LNCAP (cell line): ENCODE measurements around the gene PKMYT1.

Experiments used
- TF ChIP-seq, protein P1 (sequence below): fragments of 450-650 bp; IDR thresholded peaks from 2 replicates; pipeline ENCODE4 v1.5.1; 2017; ENCODE audit warnings: mild to moderate bottlenecking

The PKMYT1 gene

GRCh38 chr16:2974319-2975056 is 5.8 kb downstream of the PKMYT1 start:
- TF ChIP-seq, protein P1, sequence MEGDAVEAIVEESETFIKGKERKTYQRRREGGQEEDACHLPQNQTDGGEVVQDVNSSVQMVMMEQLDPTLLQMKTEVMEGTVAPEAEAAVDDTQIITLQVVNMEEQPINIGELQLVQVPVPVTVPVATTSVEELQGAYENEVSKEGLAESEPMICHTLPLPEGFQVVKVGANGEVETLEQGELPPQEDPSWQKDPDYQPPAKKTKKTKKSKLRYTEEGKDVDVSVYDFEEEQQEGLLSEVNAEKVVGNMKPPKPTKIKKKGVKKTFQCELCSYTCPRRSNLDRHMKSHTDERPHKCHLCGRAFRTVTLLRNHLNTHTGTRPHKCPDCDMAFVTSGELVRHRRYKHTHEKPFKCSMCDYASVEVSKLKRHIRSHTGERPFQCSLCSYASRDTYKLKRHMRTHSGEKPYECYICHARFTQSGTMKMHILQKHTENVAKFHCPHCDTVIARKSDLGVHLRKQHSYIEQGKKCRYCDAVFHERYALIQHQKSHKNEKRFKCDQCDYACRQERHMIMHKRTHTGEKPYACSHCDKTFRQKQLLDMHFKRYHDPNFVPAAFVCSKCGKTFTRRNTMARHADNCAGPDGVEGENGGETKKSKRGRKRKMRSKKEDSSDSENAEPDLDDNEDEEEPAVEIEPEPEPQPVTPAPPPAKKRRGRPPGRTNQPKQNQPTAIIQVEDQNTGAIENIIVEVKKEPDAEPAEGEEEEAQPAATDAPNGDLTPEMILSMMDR = no peak

GRCh38 chr16:2973605-2974318 is 6.5 kb downstream of the PKMYT1 start:
- TF ChIP-seq, protein P1 = no peak

DNA sequence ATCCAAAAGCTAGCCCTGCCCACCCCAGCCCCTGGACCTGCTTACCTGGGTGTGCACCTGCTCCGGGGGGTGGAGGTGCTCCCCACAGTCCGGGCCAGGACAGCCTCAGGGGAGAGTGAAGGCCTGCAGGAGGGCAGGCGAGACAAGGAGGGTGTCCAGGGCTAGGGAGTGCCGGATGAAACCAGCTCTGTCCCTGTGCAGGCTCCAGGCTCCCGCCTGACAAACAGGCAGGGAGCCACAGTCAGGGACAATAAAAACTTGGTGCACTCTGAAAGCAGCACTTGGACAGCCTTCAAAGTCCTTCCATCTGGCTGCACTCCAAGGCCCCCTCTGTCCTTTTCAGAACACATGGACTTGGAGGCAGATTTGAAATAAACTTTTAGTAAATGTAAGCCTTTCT is 7.2 kb downstream of the PKMYT1 start:
- TF ChIP-seq, protein P1 = no peak

GRCh38 chr16:2971985-2972784 is 8.1 kb downstream of the PKMYT1 start:
- TF ChIP-seq, protein P1 = no peak

DNA sequence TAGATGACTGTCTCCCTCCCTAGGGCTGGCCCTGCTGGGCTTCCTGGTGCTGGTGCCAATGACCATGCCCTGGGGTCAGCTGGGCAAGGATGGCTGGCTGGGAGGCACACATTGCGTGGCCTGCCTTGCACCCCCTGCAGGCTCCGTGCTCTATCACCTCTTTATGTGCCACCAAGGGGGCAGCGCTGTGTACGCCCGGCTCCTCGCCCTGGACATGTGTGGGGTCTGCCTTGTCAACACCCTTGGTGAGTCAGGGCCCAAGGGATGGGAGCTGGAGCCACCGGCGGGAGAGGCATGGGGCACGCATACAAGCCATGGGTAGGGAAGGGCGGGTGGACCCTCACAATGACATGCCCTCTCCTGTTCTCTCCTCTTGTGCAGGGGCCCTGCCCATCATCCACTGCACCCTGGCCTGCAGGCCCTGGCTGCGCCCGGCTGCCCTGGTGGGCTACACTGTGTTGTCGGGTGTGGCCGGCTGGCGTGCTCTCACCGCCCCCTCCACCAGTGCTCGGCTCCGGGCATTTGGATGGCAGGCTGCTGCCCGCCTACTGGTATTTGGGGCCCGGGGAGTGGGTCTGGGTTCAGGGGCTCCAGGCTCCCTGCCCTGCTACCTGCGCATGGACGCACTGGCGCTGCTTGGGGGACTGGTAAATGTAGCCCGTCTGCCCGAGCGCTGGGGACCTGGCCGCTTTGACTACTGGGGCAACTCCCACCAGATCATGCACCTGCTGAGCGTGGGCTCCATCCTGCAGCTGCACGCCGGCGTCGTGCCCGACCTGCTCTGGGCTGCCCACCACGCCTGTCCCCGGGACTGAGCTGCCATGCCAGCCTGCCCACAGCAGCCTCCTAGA is 8.9 kb downstream of the PKMYT1 start:
- TF ChIP-seq, protein P1 = no peak

GRCh38 chr16:2970563-2970962 is 9.7 kb downstream of the PKMYT1 start:
- TF ChIP-seq, protein P1 = no peak
